K562 (cell line): ENCODE results near the gene PPP1R13L. TPM values are rescaled to one million over a fixed set of nuclear protein-coding genes. Genes with fewer than 3 reads are reported as not detected.

Experiments
- HBP1 ChIP-seq: fragments of 450-650 bp; formaldehyde crosslinking; IDR thresholded peaks from 2 replicates; pipeline ENCODE4 v1.4.0; 2022; ENCODE audit warnings: missing genetic modification characterization
- JUND ChIP-seq, 2 experiments: IDR thresholded peaks; 2 replicates in 1 of 2; 3 replicates in 1 of 2; pipeline ENCODE4 v1.6.1; 2011; ENCODE audit warnings: borderline replicate concordance in 2 of 2, low read depth in 2 of 2, low read length in 2 of 2, improper control_type of control experiment in 1 of 2, missing biosample characterization in 1 of 2, missing genetic modification characterization in 1 of 2, missing genetic modification reagents in 1 of 2
- LCOR ChIP-seq: sonication (generic); formaldehyde crosslinking; IDR thresholded peaks from 2 replicates; pipeline ENCODE4 v1.8.0; 2022; ENCODE audit warnings: mild to moderate bottlenecking, missing genetic modification reagents
- MXI1 ChIP-seq: IDR thresholded peaks from 2 replicates; pipeline ENCODE4 v1.6.1; 2011; ENCODE audit warnings: low read depth, mild to moderate bottlenecking, improper control_type of control experiment, low read length
- NEUROD1 ChIP-seq: fragments of 150-350 bp; IDR thresholded peaks from 2 replicates; pipeline ENCODE4 v1.6.1; 2014; ENCODE audit warnings: borderline replicate concordance, low read length, low read depth; ENCODE audit not compliant: partially characterized antibody
- PCBP1 ChIP-seq: fragments of 200-400 bp; formaldehyde crosslinking; IDR thresholded peaks from 2 replicates; pipeline ENCODE4 v1.6.1; 2018; ENCODE audit warnings: mild to moderate bottlenecking, low read depth, low read length; ENCODE audit not compliant: poor library complexity, severe bottlenecking
- RAD21 ChIP-seq, 2 experiments: fragments of 250-450 bp in 1 of 2; fragments of 450-650 bp in 1 of 2; sonication (Bioruptor Pico) in 1 of 2; formaldehyde crosslinking in 1 of 2; IDR thresholded peaks in 1 of 2; conservative IDR thresholded peaks in 1 of 2; 2 replicates each; pipeline versions ENCODE4 v1.4.0 to v1.8.0; 2020 to 2022; ENCODE audit warnings: mild to moderate bottlenecking in 2 of 2, moderate library complexity in 1 of 2
- SAFB ChIP-seq: fragments of 200-400 bp; formaldehyde crosslinking; IDR thresholded peaks from 2 replicates; pipeline ENCODE4 v1.6.1; 2017; ENCODE audit warnings: low read depth, low read length, borderline replicate concordance
- SPI1 ChIP-seq: IDR thresholded peaks from 2 replicates; pipeline ENCODE4 v1.6.1; 2011; ENCODE audit warnings: low read depth, low read length, control low read depth, borderline replicate concordance
- polyA plus RNA-seq, 8 experiments: library from polyadenylated mRNA; depleted of rRNA in 4 of 8; stranded (reverse) in 5 of 8; unstranded in 3 of 8; fragments of >200 nt; fragmentation: Nextera tagmentation in 2 of 8; fragmentation: Illumina TruSeq in 1 of 8; extraction: Ambion mirVana in 2 of 8; extraction: Trizol in 1 of 8; gene quantifications; 2 replicates each; pipeline versions ENCODE4 v1.2.1 to v1.2.3, GENCODE V29; 2011 to 2014; ENCODE audit warnings: inconsistent platforms in 1 of 8, missing spikeins in 1 of 8
- total RNA-seq, 7 experiments: library from RNA; depleted of rRNA in 6 of 7; stranded (reverse); fragments of >200 nt in 6 of 7; fragmentation: Illumina TruSeq in 2 of 7; extraction: Trizol in 2 of 7; gene quantifications; 2 replicates each; pipeline versions ENCODE4 v1.2.1 to v1.2.3, GENCODE V29; 2011 to 2021; ENCODE audit warnings: low replicate concordance in 1 of 7
- TF ChIP-seq, protein P1 (sequence below): fragments of 250-450 bp; sonication (Bioruptor Pico); IDR thresholded peaks from 2 replicates; pipeline ENCODE4 v1.4.0; 2020
- TF ChIP-seq, protein P2 (sequence below): sonication (generic); formaldehyde crosslinking; IDR thresholded peaks from 2 replicates; pipeline ENCODE4 v1.8.0; 2022; ENCODE audit warnings: missing genetic modification reagents, mild to moderate bottlenecking, borderline replicate concordance
- TF ChIP-seq, protein P3 (sequence below): IDR thresholded peaks from 2 replicates; pipeline ENCODE4 v1.6.1; 2011; ENCODE audit not compliant: insufficient read length; ENCODE audit errors: extremely low read depth
- TF ChIP-seq, protein P4 (sequence below): fragments of 250-450 bp; sonication (Bioruptor Pico); IDR thresholded peaks from 2 replicates; pipeline ENCODE4 v1.5.1; 2021; ENCODE audit warnings: mild to moderate bottlenecking

PPP1R13L gene
- total and polyA plus RNA-seq, 9 of the 15 experiments (the other 6 are each of a cell fraction or from before 2014, with no cell fraction given) = 0.32 to 6.7 (median 2.0) TPM

DNA sequence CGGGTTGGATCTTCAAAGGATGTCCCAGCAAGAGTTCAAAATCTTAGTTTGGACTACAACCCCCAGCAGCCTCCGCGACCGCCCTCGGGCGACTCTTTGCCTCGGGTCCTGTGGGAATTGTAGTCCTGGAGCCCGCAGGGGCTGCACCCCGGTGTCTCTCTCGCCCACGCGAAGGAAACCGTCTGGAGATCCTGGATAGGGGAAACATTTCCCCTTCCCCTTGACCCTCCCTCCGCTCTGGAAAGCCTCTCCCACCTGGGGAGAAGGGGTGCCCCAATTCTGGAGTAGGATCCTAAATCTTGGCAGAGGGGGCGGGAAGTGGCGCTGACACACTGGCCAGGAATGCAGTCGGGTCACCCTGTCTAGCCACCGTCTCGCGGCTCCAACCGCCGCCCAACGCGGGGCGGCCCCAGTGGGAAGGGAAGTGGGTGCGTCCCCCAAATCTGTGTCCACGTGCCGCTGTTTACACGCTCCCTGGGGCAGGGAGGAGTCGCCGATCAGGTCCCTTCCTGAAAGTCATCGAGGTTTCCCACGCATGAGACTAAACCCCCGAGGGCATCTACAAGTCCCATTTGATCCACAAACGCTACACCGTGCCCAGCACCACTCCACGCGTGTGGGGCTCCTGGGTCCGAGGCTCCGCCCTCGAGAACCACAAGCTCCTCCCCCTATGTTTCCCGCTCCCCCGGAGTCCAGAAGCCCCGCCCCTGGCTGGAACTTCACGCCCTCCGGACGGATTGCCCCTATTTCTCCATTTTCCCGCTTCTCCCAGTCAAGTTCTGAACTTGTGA is 761 bp upstream of the PPP1R13L start (continued):
- TF ChIP-seq, protein P1, sequence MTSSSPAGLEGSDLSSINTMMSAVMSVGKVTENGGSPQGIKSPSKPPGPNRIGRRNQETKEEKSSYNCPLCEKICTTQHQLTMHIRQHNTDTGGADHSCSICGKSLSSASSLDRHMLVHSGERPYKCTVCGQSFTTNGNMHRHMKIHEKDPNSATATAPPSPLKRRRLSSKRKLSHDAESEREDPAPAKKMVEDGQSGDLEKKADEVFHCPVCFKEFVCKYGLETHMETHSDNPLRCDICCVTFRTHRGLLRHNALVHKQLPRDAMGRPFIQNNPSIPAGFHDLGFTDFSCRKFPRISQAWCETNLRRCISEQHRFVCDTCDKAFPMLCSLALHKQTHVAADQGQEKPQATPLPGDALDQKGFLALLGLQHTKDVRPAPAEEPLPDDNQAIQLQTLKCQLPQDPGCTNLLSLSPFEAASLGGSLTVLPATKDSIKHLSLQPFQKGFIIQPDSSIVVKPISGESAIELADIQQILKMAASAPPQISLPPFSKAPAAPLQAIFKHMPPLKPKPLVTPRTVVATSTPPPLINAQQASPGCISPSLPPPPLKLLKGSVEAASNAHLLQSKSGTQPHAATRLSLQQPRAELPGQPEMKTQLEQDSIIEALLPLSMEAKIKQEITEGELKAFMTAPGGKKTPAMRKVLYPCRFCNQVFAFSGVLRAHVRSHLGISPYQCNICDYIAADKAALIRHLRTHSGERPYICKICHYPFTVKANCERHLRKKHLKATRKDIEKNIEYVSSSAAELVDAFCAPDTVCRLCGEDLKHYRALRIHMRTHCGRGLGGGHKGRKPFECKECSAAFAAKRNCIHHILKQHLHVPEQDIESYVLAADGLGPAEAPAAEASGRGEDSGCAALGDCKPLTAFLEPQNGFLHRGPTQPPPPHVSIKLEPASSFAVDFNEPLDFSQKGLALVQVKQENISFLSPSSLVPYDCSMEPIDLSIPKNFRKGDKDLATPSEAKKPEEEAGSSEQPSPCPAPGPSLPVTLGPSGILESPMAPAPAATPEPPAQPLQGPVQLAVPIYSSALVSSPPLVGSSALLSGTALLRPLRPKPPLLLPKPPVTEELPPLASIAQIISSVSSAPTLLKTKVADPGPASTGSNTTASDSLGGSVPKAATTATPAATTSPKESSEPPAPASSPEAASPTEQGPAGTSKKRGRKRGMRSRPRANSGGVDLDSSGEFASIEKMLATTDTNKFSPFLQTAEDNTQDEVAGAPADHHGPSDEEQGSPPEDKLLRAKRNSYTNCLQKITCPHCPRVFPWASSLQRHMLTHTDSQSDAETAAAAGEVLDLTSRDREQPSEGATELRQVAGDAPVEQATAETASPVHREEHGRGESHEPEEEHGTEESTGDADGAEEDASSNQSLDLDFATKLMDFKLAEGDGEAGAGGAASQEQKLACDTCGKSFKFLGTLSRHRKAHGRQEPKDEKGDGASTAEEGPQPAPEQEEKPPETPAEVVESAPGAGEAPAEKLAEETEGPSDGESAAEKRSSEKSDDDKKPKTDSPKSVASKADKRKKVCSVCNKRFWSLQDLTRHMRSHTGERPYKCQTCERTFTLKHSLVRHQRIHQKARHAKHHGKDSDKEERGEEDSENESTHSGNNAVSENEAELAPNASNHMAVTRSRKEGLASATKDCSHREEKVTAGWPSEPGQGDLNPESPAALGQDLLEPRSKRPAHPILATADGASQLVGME (CRISPR knock-in tag) = no peak
- TF ChIP-seq SAFB (peak; percentile 97), NEUROD1 (peak; percentile 4), HBP1 (no peak), RAD21 (CRISPR knock-in tag; conservative IDR thresholded peaks at IDR 0.05 in 1 of 2, IDR thresholded peaks at IDR 0.05 in 1 of 2) (no peak), MXI1 (peak; percentile 41), SPI1 (peak; percentile 71), JUND (IDR thresholded peaks at IDR 0.05; ENCODE audit: borderline replicate concordance, low read depth, low read length) (peak; percentile 67; the same call in 1 of the 2 replicates), JUND (tag; IDR thresholded peaks at IDR 0.05; ENCODE audit: borderline replicate concordance, low read depth, low read length) (peak; percentile 64; the same call in 2 of the 3 replicates), LCOR (CRISPR knock-in tag) (no peak; the same call in 1 of the 2 replicates), PCBP1 (no peak)
- TF ChIP-seq, protein P2, sequence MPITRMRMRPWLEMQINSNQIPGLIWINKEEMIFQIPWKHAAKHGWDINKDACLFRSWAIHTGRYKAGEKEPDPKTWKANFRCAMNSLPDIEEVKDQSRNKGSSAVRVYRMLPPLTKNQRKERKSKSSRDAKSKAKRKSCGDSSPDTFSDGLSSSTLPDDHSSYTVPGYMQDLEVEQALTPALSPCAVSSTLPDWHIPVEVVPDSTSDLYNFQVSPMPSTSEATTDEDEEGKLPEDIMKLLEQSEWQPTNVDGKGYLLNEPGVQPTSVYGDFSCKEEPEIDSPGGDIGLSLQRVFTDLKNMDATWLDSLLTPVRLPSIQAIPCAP (CRISPR knock-in tag) = no peak
- TF ChIP-seq, protein P3, sequence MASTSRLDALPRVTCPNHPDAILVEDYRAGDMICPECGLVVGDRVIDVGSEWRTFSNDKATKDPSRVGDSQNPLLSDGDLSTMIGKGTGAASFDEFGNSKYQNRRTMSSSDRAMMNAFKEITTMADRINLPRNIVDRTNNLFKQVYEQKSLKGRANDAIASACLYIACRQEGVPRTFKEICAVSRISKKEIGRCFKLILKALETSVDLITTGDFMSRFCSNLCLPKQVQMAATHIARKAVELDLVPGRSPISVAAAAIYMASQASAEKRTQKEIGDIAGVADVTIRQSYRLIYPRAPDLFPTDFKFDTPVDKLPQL = no peak
- TF ChIP-seq, protein P4, sequence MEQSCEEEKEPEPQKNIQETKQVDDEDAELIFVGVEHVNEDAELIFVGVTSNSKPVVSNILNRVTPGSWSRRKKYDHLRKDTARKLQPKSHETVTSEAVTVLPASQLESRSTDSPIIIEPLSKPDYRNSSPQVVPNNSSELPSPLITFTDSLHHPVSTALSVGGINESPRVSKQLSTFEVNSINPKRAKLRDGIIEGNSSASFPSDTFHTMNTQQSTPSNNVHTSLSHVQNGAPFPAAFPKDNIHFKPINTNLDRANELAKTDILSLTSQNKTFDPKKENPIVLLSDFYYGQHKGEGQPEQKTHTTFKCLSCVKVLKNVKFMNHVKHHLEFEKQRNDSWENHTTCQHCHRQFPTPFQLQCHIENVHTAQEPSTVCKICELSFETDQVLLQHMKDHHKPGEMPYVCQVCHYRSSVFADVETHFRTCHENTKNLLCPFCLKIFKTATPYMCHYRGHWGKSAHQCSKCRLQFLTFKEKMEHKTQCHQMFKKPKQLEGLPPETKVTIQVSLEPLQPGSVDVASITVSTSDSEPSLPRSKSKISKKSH = no peak
